Bronchial epithelial cell (primary cell): Measurements from ENCODE around the gene MLLT1. TPM values are rescaled to one million over a fixed set of nuclear protein-coding genes. Genes with fewer than 3 reads are reported as not detected.

Source experiments
- DNase-seq: peaks from one replicate; pipeline ENCODE4 v3.0.0-alpha.2; 2010; ENCODE audit warnings: low read depth
- FAIRE-seq: peaks from 2 replicates; lab custom pipeline; 2011; peaks lifted over from hg19 to GRCh38; lab: Jason Lieb, UNC
- H3K27me3 ChIP-seq: 2 replicates; pipeline ENCODE4 v1.5.1; 2011; ENCODE audit warnings: low read length; ENCODE audit not compliant: control insufficient read depth, insufficient read depth
- H3K36me3 ChIP-seq: 2 replicates; pipeline ENCODE4 v1.5.1; 2011; ENCODE audit warnings: low read length; ENCODE audit not compliant: control insufficient read depth, insufficient read depth
- H3K4me3 ChIP-seq: 2 replicates; pipeline ENCODE4 v1.5.1; 2011; ENCODE audit warnings: mild to moderate bottlenecking, low read depth, low read length, control low read depth
- CTCF ChIP-seq: IDR thresholded peaks from 2 replicates; pipeline ENCODE4 v1.5.1; 2011; ENCODE audit warnings: mild to moderate bottlenecking, moderate library complexity, low read length, control low read depth, inconsistent platforms; ENCODE audit not compliant: insufficient read depth, severe bottlenecking
- total RNA-seq: library from RNA; depleted of rRNA; stranded (reverse); fragments of >200 nt; gene quantifications from 2 replicates; pipeline ENCODE4 v1.2.1, GENCODE V29; 2014

Gene MLLT1, protein sequence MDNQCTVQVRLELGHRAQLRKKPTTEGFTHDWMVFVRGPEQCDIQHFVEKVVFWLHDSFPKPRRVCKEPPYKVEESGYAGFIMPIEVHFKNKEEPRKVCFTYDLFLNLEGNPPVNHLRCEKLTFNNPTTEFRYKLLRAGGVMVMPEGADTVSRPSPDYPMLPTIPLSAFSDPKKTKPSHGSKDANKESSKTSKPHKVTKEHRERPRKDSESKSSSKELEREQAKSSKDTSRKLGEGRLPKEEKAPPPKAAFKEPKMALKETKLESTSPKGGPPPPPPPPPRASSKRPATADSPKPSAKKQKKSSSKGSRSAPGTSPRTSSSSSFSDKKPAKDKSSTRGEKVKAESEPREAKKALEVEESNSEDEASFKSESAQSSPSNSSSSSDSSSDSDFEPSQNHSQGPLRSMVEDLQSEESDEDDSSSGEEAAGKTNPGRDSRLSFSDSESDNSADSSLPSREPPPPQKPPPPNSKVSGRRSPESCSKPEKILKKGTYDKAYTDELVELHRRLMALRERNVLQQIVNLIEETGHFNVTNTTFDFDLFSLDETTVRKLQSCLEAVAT
- 2.6 and 2.9 TPM in 2 replicates for total RNA-seq

GRCh38 chr19:6279931-6280591 lies at the start of gene MLLT1:
TSS of gene MLLT1 (minus strand) at chr19:6279975. CDS start at chr19:6279784, 191 bp downstream.
- peak; percentile 80 for DNase-seq
- H3K4me3 ChIP-seq: peak within 1 kb of the TSS; percentile 75
- FAIRE-seq: no peak
- peak; percentile 64 for TF ChIP-seq CTCF
- no peaks in the 10 kb centered on the region for H3K27me3 ChIP-seq
- H3K36me3 ChIP-seq: no peaks in the 10 kb centered on the region

- DNase-seq: no peak
- no peaks in the 10 kb centered on the region for H3K27me3 ChIP-seq
- no peak overlapping the region for H3K4me3 ChIP-seq
- no peak for FAIRE-seq
- H3K36me3 ChIP-seq: no peaks in the 10 kb centered on the region
- no peak for TF ChIP-seq CTCF
Measured at GRCh38 chr19:6326815-6327214, 47.0 kb upstream of the MLLT1 start.

DNA sequence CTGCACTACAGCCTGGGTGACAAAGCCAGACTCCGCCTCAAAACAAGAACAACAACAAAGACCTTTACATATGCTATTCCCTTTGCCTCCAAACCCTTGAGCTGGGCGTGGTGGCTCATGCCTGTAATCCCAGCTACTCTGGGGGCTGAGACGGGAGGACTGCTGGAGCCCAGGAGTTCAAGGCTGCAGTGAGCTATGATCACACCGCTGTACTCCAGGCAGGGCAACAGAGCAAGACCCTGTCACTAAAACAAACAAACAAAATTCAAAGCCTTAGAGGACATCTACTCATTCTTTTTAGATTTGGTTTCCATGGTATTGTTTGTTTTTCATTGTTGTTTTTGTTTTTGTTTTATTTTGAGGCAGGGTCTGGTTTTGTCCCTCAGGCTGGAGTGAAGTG lies 45.8 kb upstream of the MLLT1 start:
- DNase-seq (no peak), FAIRE-seq (no peak)
- Histone ChIP-seq H3K27me3 (no peaks in the 10 kb centered on the region), H3K4me3 (no peak overlapping the region), H3K36me3 (no peaks in the 10 kb centered on the region)
- TF ChIP-seq CTCF: no peak

DNA sequence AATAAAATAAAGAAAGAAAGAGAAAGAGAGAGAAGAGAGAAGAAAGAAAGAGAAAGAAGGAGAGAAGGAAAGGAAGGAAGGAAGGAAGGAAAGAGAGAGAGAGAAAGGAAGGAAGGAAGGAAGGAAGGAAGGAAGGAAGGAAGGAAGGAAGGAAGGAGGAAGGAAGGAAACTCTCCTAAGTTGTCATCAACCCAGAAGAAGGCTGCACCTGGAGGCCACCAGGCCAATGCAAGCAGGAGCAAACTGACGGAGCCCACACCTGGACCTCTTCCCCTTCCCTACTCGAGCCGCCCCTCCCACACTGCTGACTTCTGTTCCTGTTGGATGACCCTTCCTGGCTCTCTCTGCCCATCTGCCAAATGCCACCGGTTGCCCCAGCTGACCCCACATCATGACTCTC lies 45.0 kb upstream of the MLLT1 start:
- DNase-seq: no peak
- no peaks in the 10 kb centered on the region for H3K27me3 ChIP-seq
- no peak for FAIRE-seq
- H3K4me3 ChIP-seq: no peak overlapping the region
- H3K36me3 ChIP-seq: no peaks in the 10 kb centered on the region
- no peak for TF ChIP-seq CTCF

DNA sequence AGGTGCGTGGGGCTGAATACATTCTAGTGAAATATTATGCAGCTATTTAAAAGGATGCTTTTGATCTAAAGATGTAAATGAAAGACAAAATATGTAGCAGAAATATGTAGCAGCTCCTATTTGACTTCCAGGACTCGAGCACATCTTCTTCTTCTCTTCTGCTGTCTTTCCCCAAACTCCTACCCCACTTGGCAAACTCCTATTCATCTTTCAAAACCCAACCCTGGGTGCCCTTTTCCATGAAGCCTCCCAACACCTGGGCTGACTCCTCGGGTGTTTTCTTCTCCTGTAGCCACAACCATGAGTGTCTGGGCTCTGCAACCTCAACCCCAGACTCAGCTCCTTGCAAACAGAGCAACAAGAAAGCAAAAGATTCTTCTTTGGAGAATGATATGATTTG lies 42.5 kb upstream of the MLLT1 start:
- H3K4me3 ChIP-seq: no peak overlapping the region
- no peak for TF ChIP-seq CTCF
- H3K27me3 ChIP-seq: no peaks in the 10 kb centered on the region
- H3K36me3 ChIP-seq: no peaks in the 10 kb centered on the region
- no peak for DNase-seq
- no peak for FAIRE-seq
